ENCODE data around the gene CYTH4.

DNA sequence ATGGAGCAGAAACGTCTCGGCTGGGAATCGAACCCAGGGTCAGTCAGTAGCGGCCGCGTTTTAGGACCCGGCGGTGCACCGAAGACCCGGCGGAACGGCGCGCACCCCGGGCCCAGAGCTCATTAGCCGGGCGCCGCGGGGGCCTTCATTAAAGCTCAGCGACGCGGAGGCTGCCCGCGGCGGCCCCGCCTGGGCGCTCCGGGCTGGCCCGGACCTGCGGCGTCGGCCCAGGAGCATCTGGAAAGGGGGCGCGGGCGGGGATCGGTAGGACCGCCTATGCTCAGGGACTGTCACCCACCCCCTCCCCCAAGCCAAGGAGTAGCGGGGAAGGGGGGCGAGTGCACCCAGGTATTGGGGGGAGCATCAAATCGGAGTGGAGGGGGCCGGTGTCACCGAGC, 52.2 kb downstream of the CYTH4 start:
- TF ChIP-seq, protein P1, sequence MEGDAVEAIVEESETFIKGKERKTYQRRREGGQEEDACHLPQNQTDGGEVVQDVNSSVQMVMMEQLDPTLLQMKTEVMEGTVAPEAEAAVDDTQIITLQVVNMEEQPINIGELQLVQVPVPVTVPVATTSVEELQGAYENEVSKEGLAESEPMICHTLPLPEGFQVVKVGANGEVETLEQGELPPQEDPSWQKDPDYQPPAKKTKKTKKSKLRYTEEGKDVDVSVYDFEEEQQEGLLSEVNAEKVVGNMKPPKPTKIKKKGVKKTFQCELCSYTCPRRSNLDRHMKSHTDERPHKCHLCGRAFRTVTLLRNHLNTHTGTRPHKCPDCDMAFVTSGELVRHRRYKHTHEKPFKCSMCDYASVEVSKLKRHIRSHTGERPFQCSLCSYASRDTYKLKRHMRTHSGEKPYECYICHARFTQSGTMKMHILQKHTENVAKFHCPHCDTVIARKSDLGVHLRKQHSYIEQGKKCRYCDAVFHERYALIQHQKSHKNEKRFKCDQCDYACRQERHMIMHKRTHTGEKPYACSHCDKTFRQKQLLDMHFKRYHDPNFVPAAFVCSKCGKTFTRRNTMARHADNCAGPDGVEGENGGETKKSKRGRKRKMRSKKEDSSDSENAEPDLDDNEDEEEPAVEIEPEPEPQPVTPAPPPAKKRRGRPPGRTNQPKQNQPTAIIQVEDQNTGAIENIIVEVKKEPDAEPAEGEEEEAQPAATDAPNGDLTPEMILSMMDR (IDR thresholded peaks at IDR 0.05): no peak
- no peak for TF ChIP-seq POLR2A (IDR thresholded peaks at IDR 0.05)
